NCI-H1694 treated with DMSO at 0.1 percent for 48 hours (cell line): ENCODE measurements around the gene TIMM44.

Experiments used
- DNase-seq: peaks from one replicate; lab custom pipeline; 2025; lab: John Stamatoyannopoulos, UW

The TIMM44 gene

GRCh38 chr19:7914099-7914498, 29.4 kb downstream of the TIMM44 start:
- no peak for DNase-seq

GRCh38 chr19:7913652-7914051, 29.8 kb downstream of the TIMM44 start:
- DNase-seq = no peak

- no peak for DNase-seq
Measured at GRCh38 chr19:7912697-7913564, 30.5 kb downstream of the TIMM44 start.

- no peak for DNase-seq
Measured at GRCh38 chr19:7912144-7912696, 31.2 kb downstream of the TIMM44 start.

DNA sequence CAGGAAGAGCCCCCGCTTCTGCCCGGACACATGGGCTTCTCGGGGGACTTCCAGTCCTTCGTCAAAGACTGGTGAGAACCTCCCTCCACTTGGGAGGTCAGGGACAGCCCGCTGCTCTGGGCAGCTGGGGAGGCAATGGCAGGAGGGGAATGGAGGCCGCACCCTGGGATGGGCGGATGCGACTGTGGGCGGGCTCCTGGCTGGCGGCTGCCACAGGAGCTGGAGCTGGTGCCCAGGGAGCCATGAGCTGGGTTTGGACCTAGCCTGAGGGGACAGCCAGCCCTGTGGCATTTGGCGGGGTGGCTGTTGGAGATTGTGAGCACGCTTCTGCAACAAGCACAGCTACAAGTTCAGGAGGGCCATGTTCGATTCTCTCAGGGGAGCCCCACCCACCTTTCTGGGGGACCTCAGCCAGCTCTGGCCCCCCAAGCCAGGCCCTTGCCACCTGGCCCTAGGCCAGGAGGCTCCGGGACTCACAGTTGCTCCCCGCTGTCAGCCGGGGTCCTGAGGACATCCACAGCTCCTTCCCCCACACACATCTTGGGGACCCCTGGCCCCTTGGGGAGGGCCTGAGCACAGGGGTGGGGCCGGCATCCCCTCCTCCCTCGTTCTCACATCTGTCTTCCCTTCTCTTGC, 31.8 kb downstream of the TIMM44 start:
- DNase-seq = no peak

GRCh38 chr19:7910321-7911161, 32.9 kb downstream of the TIMM44 start:
- DNase-seq = no peak

DNA sequence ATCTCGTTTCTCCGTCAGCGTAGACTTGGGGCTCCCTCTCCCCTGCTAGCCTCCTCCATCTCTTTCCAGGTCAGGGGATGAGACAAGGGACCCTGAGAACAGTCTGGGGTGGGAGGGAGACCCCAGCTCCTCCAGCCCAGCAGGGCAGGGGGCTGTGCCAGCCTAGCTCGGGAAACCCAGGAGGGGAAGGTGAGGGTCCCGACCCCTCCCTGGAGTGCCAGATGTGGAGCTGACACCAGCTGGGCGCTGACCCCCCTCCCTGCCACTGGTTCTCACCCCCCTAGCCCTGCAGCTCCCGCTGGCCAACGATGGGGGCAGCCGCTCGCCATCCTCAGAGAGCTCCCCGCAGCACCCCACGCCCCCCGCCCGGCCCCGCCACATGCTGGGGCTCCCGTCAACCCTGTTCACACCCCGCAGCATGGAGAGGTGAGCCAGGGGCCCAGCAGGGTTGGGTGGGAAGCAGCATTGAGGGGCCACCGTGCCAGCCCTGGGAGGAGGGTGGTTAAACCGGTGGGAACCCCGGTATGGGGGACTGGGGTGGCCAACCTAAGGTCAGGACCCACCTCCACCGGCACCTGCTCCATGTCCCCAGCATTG, 33.9 kb downstream of the TIMM44 start:
- no peak for DNase-seq

- no peak for DNase-seq
Measured at GRCh38 chr19:7908742-7909461, 34.6 kb downstream of the TIMM44 start.

- no peak for DNase-seq
Measured at GRCh38 chr19:7908078-7908699, 35.3 kb downstream of the TIMM44 start.

GRCh38 chr19:7907544-7907943, 35.9 kb downstream of the TIMM44 start:
- DNase-seq = no peak

DNA sequence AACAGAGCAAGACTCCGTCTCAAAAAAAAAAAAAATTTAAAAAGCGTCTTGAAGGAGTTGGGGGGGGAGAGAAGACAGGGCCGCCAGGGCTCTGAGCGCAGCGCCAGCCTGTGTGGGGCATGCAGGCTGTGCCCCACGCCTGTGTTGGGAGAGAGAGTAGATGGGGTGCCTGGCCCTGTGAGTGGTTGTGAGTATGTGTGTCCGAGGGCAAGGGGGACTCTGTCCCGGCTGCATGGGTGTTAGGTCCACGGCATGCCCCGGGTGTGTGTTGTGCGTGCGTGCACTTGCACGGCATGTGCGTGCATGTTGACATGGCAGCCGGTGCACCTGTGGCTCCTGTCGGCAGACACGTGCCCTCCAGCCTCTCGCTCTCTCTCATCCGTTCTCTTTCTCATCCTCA, 36.3 kb downstream of the TIMM44 start:
- no peak for DNase-seq

GRCh38 chr19:7905859-7906258, 37.6 kb downstream of the TIMM44 start:
- DNase-seq = no peak

DNA sequence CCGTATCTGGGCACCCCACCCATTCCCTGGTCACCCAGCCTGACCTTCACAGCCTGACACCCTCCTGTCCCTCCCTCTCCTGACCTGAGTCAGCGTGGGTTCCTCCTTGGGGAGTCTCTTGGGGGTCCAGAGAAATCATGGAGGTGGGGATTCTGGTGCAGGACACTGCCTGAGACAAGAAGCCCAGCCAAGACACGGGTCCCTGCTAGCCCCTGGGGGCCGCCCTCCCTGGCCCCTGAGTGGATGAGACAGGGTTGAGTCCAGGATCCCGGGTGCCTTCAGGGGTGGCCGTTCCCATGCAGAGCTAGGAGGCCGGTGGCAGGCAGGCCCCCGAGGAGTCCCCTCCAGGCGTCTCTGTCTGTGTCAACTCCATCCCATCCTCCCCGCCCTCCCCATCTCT, 38.2 kb downstream of the TIMM44 start:
- no peak for DNase-seq

- no peak for DNase-seq
Measured at GRCh38 chr19:7904074-7905020, 39.1 kb downstream of the TIMM44 start.

- DNase-seq = peak; percentile 94
Measured at GRCh38 chr19:7903244-7904073, 40.0 kb downstream of the TIMM44 start, which contains the start of gene MAP2K7. Gene MAP2K7, plus strand, starts transcription at chr19:7903877. Its CDS starts 68 bp downstream, at chr19:7903945.

DNA sequence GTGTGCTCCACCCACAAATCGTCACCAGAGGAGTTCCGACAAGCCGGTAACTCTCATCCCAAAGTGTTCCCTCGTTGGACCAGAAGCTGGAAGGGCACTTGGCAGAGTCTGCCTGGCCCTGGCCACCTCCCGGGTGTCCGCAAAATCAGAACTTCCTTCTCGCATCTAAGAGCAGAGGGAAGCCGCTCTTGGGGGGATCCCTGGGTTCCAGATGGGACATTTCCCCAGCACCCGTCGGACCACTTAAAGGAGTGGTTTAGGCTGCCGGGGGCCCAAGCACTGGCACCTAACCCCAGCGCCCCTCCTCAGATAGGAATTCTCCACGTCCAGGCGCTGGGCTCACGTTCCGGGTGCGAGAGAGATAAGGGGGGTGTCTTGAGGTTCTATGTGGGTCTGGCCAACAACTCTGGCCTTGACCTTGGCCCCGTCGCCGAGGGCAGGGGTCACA, 40.6 kb downstream of the TIMM44 start:
- DNase-seq = no peak

GRCh38 chr19:7901337-7901736, 42.1 kb downstream of the TIMM44 start:
- no peak for DNase-seq

- no peak for DNase-seq
Measured at GRCh38 chr19:7900931-7901330, 42.5 kb downstream of the TIMM44 start.
